Mesendoderm (in vitro differentiated cells): ENCODE results near the gene LILRA5.
"Not testable (repeated sequence)": the region's sequence is repeated elsewhere in the genome, so short reads cannot be mapped to it uniquely, and the experiment has no call there.

ENCODE experiments used
- DNase-seq: peaks from one replicate; pipeline ENCODE4 v3.0.0; 2013
- H2AK5ac ChIP-seq: 2 replicates; pipeline ENCODE4 v1.6.1; 2013; ENCODE audit warnings: low read length, inconsistent platforms
- H2BK120ac ChIP-seq: 2 replicates; pipeline ENCODE4 v1.6.1; 2013; ENCODE audit warnings: low read depth, mild to moderate bottlenecking, low read length, moderate library complexity, mixed read lengths
- H2BK15ac ChIP-seq: replicated peaks from 2 replicates; pipeline ENCODE4 v1.6.1; 2013; ENCODE audit warnings: low read depth, mild to moderate bottlenecking, moderate library complexity
- H2BK5ac ChIP-seq: 2 replicates; pipeline ENCODE4 v1.6.1; 2013; ENCODE audit warnings: low read length, inconsistent platforms
- H3K18ac ChIP-seq: 2 replicates; pipeline ENCODE4 v1.6.1; 2013; ENCODE audit warnings: mild to moderate bottlenecking, low read length, mixed read lengths
- H3K23ac ChIP-seq: one replicate; pipeline ENCODE4 v1.6.1; 2013; ENCODE audit warnings: low read length
- H3K27ac ChIP-seq: 2 replicates; pipeline ENCODE4 v1.5.1; 2013; ENCODE audit warnings: low read depth, mild to moderate bottlenecking, inconsistent platforms, low read length, moderate library complexity
- H3K27me3 ChIP-seq: 2 replicates; pipeline ENCODE4 v1.6.1; 2013; ENCODE audit warnings: low read length, control low read depth, mild to moderate bottlenecking, inconsistent platforms; ENCODE audit not compliant: insufficient read depth, poor library complexity
- H3K36me3 ChIP-seq: 2 replicates; pipeline ENCODE4 v1.6.1; 2013; ENCODE audit warnings: low read length, inconsistent platforms; ENCODE audit not compliant: control insufficient read depth, insufficient read depth
- H3K4ac ChIP-seq: one replicate; pipeline ENCODE4 v1.6.1; 2013; ENCODE audit warnings: low read depth, mild to moderate bottlenecking, low read length, moderate library complexity
- H3K4me1 ChIP-seq: 2 replicates; pipeline ENCODE4 v1.6.1; 2013; ENCODE audit warnings: low read depth, low read length, inconsistent platforms; ENCODE audit not compliant: control insufficient read depth
- H3K4me2 ChIP-seq: 2 replicates; pipeline ENCODE4 v1.6.1; 2013; ENCODE audit warnings: low read length
- H3K4me3 ChIP-seq: 2 replicates; pipeline ENCODE4 v1.5.1; 2013; ENCODE audit warnings: mild to moderate bottlenecking, low read length
- H3K56ac ChIP-seq: one replicate; pipeline ENCODE4 v1.6.1; 2013; ENCODE audit warnings: low read length
- H3K79me1 ChIP-seq: 2 replicates; pipeline ENCODE4 v1.6.1; 2013; ENCODE audit warnings: low read length, inconsistent platforms
- H3K79me2 ChIP-seq: 2 replicates; pipeline ENCODE4 v1.6.1; 2013; ENCODE audit warnings: mild to moderate bottlenecking, low read length; ENCODE audit not compliant: control insufficient read depth, insufficient read depth
- H3K9ac ChIP-seq: 2 replicates; pipeline ENCODE4 v1.6.1; 2013; ENCODE audit warnings: low read length, inconsistent platforms
- H4K5ac ChIP-seq: one replicate; pipeline ENCODE4 v1.6.1; 2013; ENCODE audit warnings: low read length
- H4K8ac ChIP-seq: one replicate; pipeline ENCODE4 v1.6.1; 2013; ENCODE audit warnings: low read depth, mild to moderate bottlenecking, control low read depth, low read length, moderate library complexity
- WGBS: extraction: QIAGEN DNeasy Blood & Tissue Kit; methylation state at CpG from one replicate; pipeline ENCODE4 v1.1.7; 2013; ENCODE audit warnings: low lambda C conversion rate, missing lambda C conversion rate; ENCODE audit not compliant: insufficient coverage; ENCODE audit errors: extremely low coverage; 5-methylcytosine and 5-hydroxymethylcytosine counted together

Gene LILRA5

GRCh38 chr19:54298357-54299125 lies 14.4 kb downstream of the LILRA5 start:
- no peak overlapping the region for H2BK120ac ChIP-seq
- no peak overlapping the region for H2BK15ac ChIP-seq
- H3K27me3 ChIP-seq = no peaks in the 10 kb centered on the region
- H3K4ac ChIP-seq = no peak overlapping the region
- no peak overlapping the region for H3K18ac ChIP-seq
- H3K23ac ChIP-seq = no peak overlapping the region
- H3K56ac ChIP-seq = no peak overlapping the region
- no peak overlapping the region for H4K5ac ChIP-seq
- no peaks in the 10 kb centered on the region for H3K36me3 ChIP-seq
- H3K4me2 ChIP-seq = no peak overlapping the region
- H3K9ac ChIP-seq = no peak overlapping the region
- H3K27ac ChIP-seq = no peak overlapping the region
- WGBS = no CpG with 5 or more reads among the region's 4 CpGs
- no peak overlapping the region for H3K4me3 ChIP-seq
- H2BK5ac ChIP-seq = no peak overlapping the region
- H3K79me1 ChIP-seq = no peaks in the 10 kb centered on the region
- H2AK5ac ChIP-seq = no peak overlapping the region
- no peaks in the 10 kb centered on the region for H3K4me1 ChIP-seq
- DNase-seq = no peak
- H4K8ac ChIP-seq = no peak overlapping the region
- no peaks in the 10 kb centered on the region for H3K79me2 ChIP-seq

DNA sequence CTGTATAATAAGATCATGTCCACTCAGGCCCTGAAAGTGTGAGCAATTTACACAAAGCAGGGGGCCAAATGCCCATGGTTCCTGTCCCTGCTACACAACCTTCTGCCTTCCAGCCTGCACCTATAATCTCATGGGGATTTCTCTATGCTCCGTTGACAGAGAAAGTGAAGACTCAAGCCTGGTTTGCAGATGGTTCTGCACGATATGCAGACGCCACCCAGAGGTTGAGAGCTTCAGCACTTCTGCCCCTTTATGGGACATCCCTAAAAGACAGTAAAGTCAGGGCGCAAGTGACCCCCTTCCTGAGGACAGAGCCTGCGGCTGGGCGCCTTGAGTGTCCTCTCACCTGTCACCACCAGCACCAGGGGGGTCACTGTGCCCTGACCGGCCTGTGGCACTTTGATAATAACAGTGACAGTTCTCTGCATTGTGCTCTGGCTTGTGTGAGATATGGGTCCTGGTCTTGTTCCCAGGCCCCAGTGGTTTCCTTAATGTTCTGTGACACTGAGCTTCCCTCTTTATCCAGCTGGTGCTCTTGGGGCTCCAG lies 15.1 kb downstream of the LILRA5 start:
- no peak overlapping the region for H3K4me3 ChIP-seq
- no peak overlapping the region for H3K23ac ChIP-seq
- no peak overlapping the region for H3K56ac ChIP-seq
- no peak overlapping the region for H2BK5ac ChIP-seq
- no peak overlapping the region for H3K4ac ChIP-seq
- H3K79me1 ChIP-seq = no peaks in the 10 kb centered on the region
- no CpG with 5 or more reads among the region's 7 CpGs for WGBS
- no peak overlapping the region for H2AK5ac ChIP-seq
- H2BK15ac ChIP-seq = no peak overlapping the region
- H3K18ac ChIP-seq = no peak overlapping the region
- no peak overlapping the region for H2BK120ac ChIP-seq
- H3K27me3 ChIP-seq = no peaks in the 10 kb centered on the region
- H4K5ac ChIP-seq = no peak overlapping the region
- H3K4me1 ChIP-seq = no peaks in the 10 kb centered on the region
- H3K4me2 ChIP-seq = no peak overlapping the region
- DNase-seq = peak; percentile 4
- no peak overlapping the region for H4K8ac ChIP-seq
- H3K36me3 ChIP-seq = no peaks in the 10 kb centered on the region
- H3K79me2 ChIP-seq = no peaks in the 10 kb centered on the region
- no peak overlapping the region for H3K27ac ChIP-seq
- H3K9ac ChIP-seq = no peak overlapping the region

- no peak overlapping the region for H3K9ac ChIP-seq
- no peak overlapping the region for H3K23ac ChIP-seq
- no peaks in the 10 kb centered on the region for H3K4me1 ChIP-seq
- no peaks in the 10 kb centered on the region for H3K27me3 ChIP-seq
- no peak overlapping the region for H4K8ac ChIP-seq
- DNase-seq = no peak
- no peak overlapping the region for H3K4ac ChIP-seq
- H3K4me2 ChIP-seq = no peak overlapping the region
- no peak overlapping the region for H2BK120ac ChIP-seq
- H2BK15ac ChIP-seq = no peak overlapping the region
- H3K4me3 ChIP-seq = no peak overlapping the region
- no peak overlapping the region for H2AK5ac ChIP-seq
- H2BK5ac ChIP-seq = no peak overlapping the region
- H3K56ac ChIP-seq = no peak overlapping the region
- WGBS = no CpG with 5 or more reads among the region's 6 CpGs
- no peak overlapping the region for H4K5ac ChIP-seq
- H3K36me3 ChIP-seq = no peaks in the 10 kb centered on the region
- H3K79me2 ChIP-seq = no peaks in the 10 kb centered on the region
- no peak overlapping the region for H3K18ac ChIP-seq
- H3K27ac ChIP-seq = no peak overlapping the region
- H3K79me1 ChIP-seq = no peaks in the 10 kb centered on the region
Measured at GRCh38 chr19:54294539-54294938, 18.4 kb downstream of the LILRA5 start.

DNA sequence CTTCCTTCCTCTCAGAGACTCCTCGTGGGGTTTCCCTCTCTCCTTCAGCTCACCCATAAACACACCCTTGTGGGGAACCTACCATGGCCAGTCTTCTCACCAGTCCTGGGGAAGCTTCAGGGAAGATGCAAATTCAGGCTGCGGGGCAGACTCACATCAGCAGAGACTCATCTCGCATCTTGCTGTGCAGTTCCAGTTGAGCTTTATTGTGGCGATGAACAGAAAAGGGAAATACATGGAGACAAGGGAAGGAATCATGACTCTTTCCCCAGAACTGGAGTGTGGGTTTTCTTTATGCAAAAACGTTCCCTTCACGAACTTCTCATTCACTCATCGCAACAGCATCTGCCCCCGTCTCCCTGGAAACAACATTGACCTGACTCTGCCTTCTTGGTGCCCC lies 23.8 kb downstream of the LILRA5 start:
- H2BK15ac ChIP-seq, H3K79me1 ChIP-seq, H2BK120ac ChIP-seq, DNase-seq, H3K4me3 ChIP-seq, H3K27ac ChIP-seq, H2BK5ac ChIP-seq, H3K18ac ChIP-seq, H3K79me2 ChIP-seq, H3K4me1 ChIP-seq, H3K27me3 ChIP-seq, H3K36me3 ChIP-seq, H3K4ac ChIP-seq, H3K9ac ChIP-seq, H2AK5ac ChIP-seq, H4K8ac ChIP-seq, H3K23ac ChIP-seq, H3K56ac ChIP-seq, H3K4me2 ChIP-seq, H4K5ac ChIP-seq: not testable (repeated sequence)
- WGBS = no CpG with 5 or more reads among the region's 8 CpGs

- no peak overlapping the region for H2BK5ac ChIP-seq
- H2AK5ac ChIP-seq = no peak overlapping the region
- H3K23ac ChIP-seq = no peak overlapping the region
- no peak overlapping the region for H3K4me2 ChIP-seq
- H3K4ac ChIP-seq = no peak overlapping the region
- H3K27ac ChIP-seq = no peak overlapping the region
- no peak overlapping the region for H4K5ac ChIP-seq
- no peaks in the 10 kb centered on the region for H3K36me3 ChIP-seq
- H3K27me3 ChIP-seq = no peaks in the 10 kb centered on the region
- no peak overlapping the region for H3K9ac ChIP-seq
- H4K8ac ChIP-seq = no peak overlapping the region
- H2BK120ac ChIP-seq = no peak overlapping the region
- H3K79me1 ChIP-seq = no peaks in the 10 kb centered on the region
- no peak overlapping the region for H2BK15ac ChIP-seq
- no CpG with 5 or more reads among the region's 4 CpGs for WGBS
- DNase-seq = no peak
- no peaks in the 10 kb centered on the region for H3K79me2 ChIP-seq
- H3K4me3 ChIP-seq = no peak overlapping the region
- no peak overlapping the region for H3K56ac ChIP-seq
- H3K4me1 ChIP-seq = no peaks in the 10 kb centered on the region
- H3K18ac ChIP-seq = no peak overlapping the region
Measured at GRCh38 chr19:54287456-54287855, 25.5 kb downstream of the LILRA5 start.

DNA sequence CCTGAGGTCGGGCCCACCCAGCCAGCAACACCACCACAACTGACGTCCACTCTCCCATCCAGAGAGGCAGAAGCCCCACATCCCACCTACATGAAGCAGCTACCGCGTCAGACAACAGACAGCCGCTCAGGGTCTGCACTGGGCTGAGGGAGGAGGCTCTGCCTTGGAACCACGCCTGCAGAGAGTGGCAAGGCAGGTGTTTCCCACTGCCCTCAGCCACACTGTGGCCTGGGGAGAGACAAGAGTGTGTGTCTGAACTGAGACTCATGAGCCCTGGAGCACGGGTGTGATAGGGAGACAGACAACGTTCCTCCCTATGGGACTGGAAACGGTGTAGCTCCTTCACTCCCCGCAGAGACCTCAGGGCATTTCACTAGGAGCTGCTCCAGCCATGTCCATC lies 26.7 kb downstream of the LILRA5 start:
- not testable (repeated sequence) for H3K56ac ChIP-seq, H3K27me3 ChIP-seq, H3K79me2 ChIP-seq, H3K27ac ChIP-seq, H2BK15ac ChIP-seq, H3K18ac ChIP-seq, H2BK120ac ChIP-seq, H3K23ac ChIP-seq, H3K4ac ChIP-seq, H4K8ac ChIP-seq, H3K4me3 ChIP-seq, H2AK5ac ChIP-seq, H3K9ac ChIP-seq, H3K4me1 ChIP-seq, H3K79me1 ChIP-seq, H2BK5ac ChIP-seq, H3K36me3 ChIP-seq, H4K5ac ChIP-seq, DNase-seq, H3K4me2 ChIP-seq
- WGBS = no CpG with 5 or more reads among the region's 10 CpGs
